GM12874 (cell line): ENCODE data around the gene PBX1.

Experiments
- CTCF ChIP-seq: IDR thresholded peaks from 2 replicates; pipeline ENCODE4 v1.5.1; 2011; ENCODE audit warnings: low read depth, mild to moderate bottlenecking, control low read depth, low read length, moderate library complexity; ENCODE audit not compliant: insufficient read depth

Gene PBX1

GRCh38 chr1:164739189-164739588 is 180.2 kb downstream of the PBX1 start:
- no peak for TF ChIP-seq CTCF

- TF ChIP-seq CTCF = no peak
Observed at GRCh38 chr1:164740000-164740526, 181.1 kb downstream of the PBX1 start.

GRCh38 chr1:164742745-164743144 is 183.8 kb downstream of the PBX1 start:
- no peak for TF ChIP-seq CTCF

GRCh38 chr1:164743976-164744375 is 185.0 kb downstream of the PBX1 start:
- TF ChIP-seq CTCF = no peak

GRCh38 chr1:164745736-164746135 is 186.8 kb downstream of the PBX1 start:
- TF ChIP-seq CTCF = no peak

- TF ChIP-seq CTCF = no peak
Observed at GRCh38 chr1:164746632-164747031, 187.6 kb downstream of the PBX1 start.

- no peak for TF ChIP-seq CTCF
Observed at GRCh38 chr1:164748253-164748899, 189.4 kb downstream of the PBX1 start.
